ENCODE data around the gene PTCH1. TPM values are rescaled to one million over a fixed set of nuclear protein-coding genes. Genes with fewer than 3 reads are reported as not detected.

Gene PTCH1
- polyA plus RNA-seq, 1 donor (not counting 4 experiments of a cell fraction or from before 2014, with no cell fraction given): 1.7 TPM

DNA sequence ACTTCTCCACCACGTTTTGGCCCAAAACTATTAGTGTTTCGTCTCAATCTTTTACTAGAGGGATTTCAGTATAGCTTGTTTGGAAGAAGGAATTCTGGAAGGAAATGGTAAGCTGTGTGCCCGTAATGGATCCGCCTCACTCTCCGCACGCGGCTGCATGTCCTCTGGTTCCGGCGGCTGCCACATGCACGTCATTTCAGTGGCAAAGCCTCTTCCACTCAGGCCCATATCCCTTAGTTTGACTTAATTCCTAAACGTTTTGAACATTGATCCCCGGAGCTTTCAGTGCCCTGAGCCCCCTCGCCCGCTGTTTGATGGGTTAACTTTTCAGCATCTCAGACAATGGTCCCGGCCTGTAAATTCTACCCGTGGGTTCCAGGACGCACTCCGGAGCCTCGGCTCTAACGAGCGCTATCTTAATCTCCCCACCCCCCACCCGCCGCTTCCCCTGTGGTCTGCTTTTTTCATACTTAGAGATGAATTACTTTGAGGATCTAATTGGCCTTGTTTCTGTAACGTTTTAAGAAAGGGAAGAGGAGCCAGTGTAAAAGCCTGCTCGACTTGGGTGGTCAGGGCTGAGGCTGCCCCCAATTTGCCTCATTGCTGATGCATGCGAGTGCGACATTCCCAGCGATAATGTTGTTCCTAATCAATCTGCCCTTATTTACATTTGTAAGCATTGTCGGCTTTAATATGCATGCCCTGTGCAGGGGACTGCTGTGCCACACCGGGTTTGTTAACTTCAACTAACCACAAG lies 4.6 kb downstream of the PTCH1 start:
- dilution Hi-C loops (cut with MboI; ENCODE audit: extremely low pct_ligation_motif_present, low sequenced_read_pairs): no loop called here

GRCh38 chr9:95511616-95511931 lies 5.2 kb downstream of the PTCH1 start:
- Histone ChIP-seq H3K27ac (ENCODE audit: control insufficient read depth, insufficient read depth, low read length) (peak overlapping the region; percentile 89), H3K27me3 (ENCODE audit: control insufficient read depth, extremely low read depth, insufficient read depth, low read length) (no peaks in the 10 kb centered on the region), H3K36me3 (ENCODE audit: control insufficient read depth in 2 of 2, extremely low read depth in 1 of 2, insufficient read depth in 2 of 2, low read length in 2 of 2) (no peaks in the 10 kb centered on the region), H3K4me1 (ENCODE audit: control insufficient read depth, extremely low read depth, insufficient read depth, low read length) (peaks cover 21% of the 10 kb centered on the region), H2AFZ (ENCODE audit: control insufficient read depth, low read length) (peak overlapping the region; percentile 83), H3K9me3 (ENCODE audit: control insufficient read depth, low read depth, low read length) (no peaks in the 10 kb centered on the region), H3K79me2 (ENCODE audit: control insufficient read depth, insufficient read depth, low read length) (no peaks in the 10 kb centered on the region), H4K20me1 (ENCODE audit: control insufficient read depth, extremely low read depth, insufficient read depth, low read length) (no peaks in the 10 kb centered on the region), H3K4me3 (ENCODE audit: control insufficient read depth in 2 of 3, extremely low read depth in 1 of 3, insufficient read depth in 2 of 3, low read depth in 1 of 3, low read length in 3 of 3) (peak overlapping the region; percentile 69 to 94 (median 93)), H3K9ac (ENCODE audit: control insufficient read depth, extremely low read depth, insufficient read depth, low read length) (peak overlapping the region; percentile 89), H3K9me1 (ENCODE audit: control insufficient read depth, extremely low read depth, insufficient read depth, low read length) (no peaks in the 10 kb centered on the region), H3K4me2 (ENCODE audit: control insufficient read depth, extremely low read depth, insufficient read depth, low read depth, low read length) (peak overlapping the region; percentile 100)
- no peak for DNase-seq (ENCODE audit: low read depth, low spot score)
- peak; percentile 39 for FAIRE-seq
- dilution Hi-C loops (cut with MboI; ENCODE audit: extremely low pct_ligation_motif_present, low sequenced_read_pairs): no loop called here
- TF ChIP-seq, protein P1, sequence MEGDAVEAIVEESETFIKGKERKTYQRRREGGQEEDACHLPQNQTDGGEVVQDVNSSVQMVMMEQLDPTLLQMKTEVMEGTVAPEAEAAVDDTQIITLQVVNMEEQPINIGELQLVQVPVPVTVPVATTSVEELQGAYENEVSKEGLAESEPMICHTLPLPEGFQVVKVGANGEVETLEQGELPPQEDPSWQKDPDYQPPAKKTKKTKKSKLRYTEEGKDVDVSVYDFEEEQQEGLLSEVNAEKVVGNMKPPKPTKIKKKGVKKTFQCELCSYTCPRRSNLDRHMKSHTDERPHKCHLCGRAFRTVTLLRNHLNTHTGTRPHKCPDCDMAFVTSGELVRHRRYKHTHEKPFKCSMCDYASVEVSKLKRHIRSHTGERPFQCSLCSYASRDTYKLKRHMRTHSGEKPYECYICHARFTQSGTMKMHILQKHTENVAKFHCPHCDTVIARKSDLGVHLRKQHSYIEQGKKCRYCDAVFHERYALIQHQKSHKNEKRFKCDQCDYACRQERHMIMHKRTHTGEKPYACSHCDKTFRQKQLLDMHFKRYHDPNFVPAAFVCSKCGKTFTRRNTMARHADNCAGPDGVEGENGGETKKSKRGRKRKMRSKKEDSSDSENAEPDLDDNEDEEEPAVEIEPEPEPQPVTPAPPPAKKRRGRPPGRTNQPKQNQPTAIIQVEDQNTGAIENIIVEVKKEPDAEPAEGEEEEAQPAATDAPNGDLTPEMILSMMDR (optimal IDR thresholded peaks at IDR 0.05 in 1 of 3, IDR thresholded peaks at IDR 0.05 in 1 of 3, conservative IDR thresholded peaks at IDR 0.05 in 1 of 3; ENCODE audit: extremely low read depth in 1 of 3, insufficient read depth in 2 of 3, low read length in 3 of 3): no peak
- no peak for TF ChIP-seq EZH2 (IDR thresholded peaks at IDR 0.05; ENCODE audit: low read length)

More for the DNA sequence above, 4.6 kb downstream of the PTCH1 start:
- no peaks in the 10 kb centered on the region for H3K79me2 ChIP-seq (ENCODE audit: control insufficient read depth, insufficient read depth, low read length)
- peak overlapping the region; percentile 89 for H3K9ac ChIP-seq (ENCODE audit: control insufficient read depth, extremely low read depth, insufficient read depth, low read length)
- H3K9me3 ChIP-seq (ENCODE audit: control insufficient read depth, low read depth, low read length): no peaks in the 10 kb centered on the region
- peaks cover 21% of the 10 kb centered on the region for H3K4me1 ChIP-seq (ENCODE audit: control insufficient read depth, extremely low read depth, insufficient read depth, low read length)
- H4K20me1 ChIP-seq (ENCODE audit: control insufficient read depth, extremely low read depth, insufficient read depth, low read length): no peaks in the 10 kb centered on the region
- no peaks in the 10 kb centered on the region for H3K36me3 ChIP-seq (ENCODE audit: control insufficient read depth in 2 of 2, extremely low read depth in 1 of 2, insufficient read depth in 2 of 2, low read length in 2 of 2)
- peak overlapping the region; percentile 69 to 94 (median 93) for H3K4me3 ChIP-seq (ENCODE audit: control insufficient read depth in 2 of 3, extremely low read depth in 1 of 3, insufficient read depth in 2 of 3, low read depth in 1 of 3, low read length in 3 of 3)
- no peak for FAIRE-seq
- DNase-seq (ENCODE audit: low read depth, low spot score): no peak
- no peak for TF ChIP-seq EZH2 (IDR thresholded peaks at IDR 0.05; ENCODE audit: low read length)
- TF ChIP-seq, protein P1 (optimal IDR thresholded peaks at IDR 0.05 in 1 of 3, IDR thresholded peaks at IDR 0.05 in 1 of 3, conservative IDR thresholded peaks at IDR 0.05 in 1 of 3; ENCODE audit: extremely low read depth in 1 of 3, insufficient read depth in 2 of 3, low read length in 3 of 3): no peak
- H2AFZ ChIP-seq (ENCODE audit: control insufficient read depth, low read length): peak overlapping the region; percentile 83
- no peaks in the 10 kb centered on the region for H3K27me3 ChIP-seq (ENCODE audit: control insufficient read depth, extremely low read depth, insufficient read depth, low read length)
- no peaks in the 10 kb centered on the region for H3K9me1 ChIP-seq (ENCODE audit: control insufficient read depth, extremely low read depth, insufficient read depth, low read length)
- H3K27ac ChIP-seq (ENCODE audit: control insufficient read depth, insufficient read depth, low read length): peak overlapping the region; percentile 89
- H3K4me2 ChIP-seq (ENCODE audit: control insufficient read depth, extremely low read depth, insufficient read depth, low read depth, low read length): peak overlapping the region; percentile 100

All from keratinocyte (primary cell).